ENCODE results near the gene CHRM2.

The CHRM2 gene

GRCh38 chr7:137038706-137039105 lies 170.3 kb downstream of the CHRM2 start:
- DNase-seq = no peak

- no peak for DNase-seq
Observed at GRCh38 chr7:137040745-137041144, 172.3 kb downstream of the CHRM2 start.

- DNase-seq = no peak
Observed at GRCh38 chr7:137045573-137045972, 177.1 kb downstream of the CHRM2 start.

- no peak for DNase-seq
Observed at GRCh38 chr7:137069249-137069963, 201.0 kb downstream of the CHRM2 start.

Measured in GOT3 (cell line).